ENCODE measurements around the gene CFAP20DC.

GRCh38 chr3:58772462-58772861 lies 277.4 kb downstream of the CFAP20DC start:
- TF ChIP-seq TCF7L2 (IDR thresholded peaks at IDR 0.05; ENCODE audit: borderline replicate concordance, extremely low read depth, insufficient read depth, insufficient read length) (no peak), CTCF (IDR thresholded peaks at IDR 0.05 in 2 of 3, conservative IDR thresholded peaks at IDR 0.05 in 1 of 3; ENCODE audit: borderline replicate concordance in 1 of 3, insufficient read depth in 1 of 3, low read depth in 2 of 3, low read length in 2 of 3) (no peak), JUND (IDR thresholded peaks at IDR 0.05) (no peak), POLR2A (IDR thresholded peaks at IDR 0.05; ENCODE audit: borderline replicate concordance, extremely low read depth, insufficient read depth, insufficient read length) (no peak), REST (IDR thresholded peaks at IDR 0.05; ENCODE audit: low read depth) (no peak), POLR2AphosphoS5 (IDR thresholded peaks at IDR 0.05; ENCODE audit: low read depth, low read length) (no peak), EZH2 (IDR thresholded peaks at IDR 0.05) (no peak), RAD21 (IDR thresholded peaks at IDR 0.05; ENCODE audit: low read depth) (no peak), ELF1 (IDR thresholded peaks at IDR 0.05; ENCODE audit: borderline replicate concordance, low read depth) (no peak)

All from HCT116 (cell line).